Measurements from ENCODE around the gene DDHD1.

DNA sequence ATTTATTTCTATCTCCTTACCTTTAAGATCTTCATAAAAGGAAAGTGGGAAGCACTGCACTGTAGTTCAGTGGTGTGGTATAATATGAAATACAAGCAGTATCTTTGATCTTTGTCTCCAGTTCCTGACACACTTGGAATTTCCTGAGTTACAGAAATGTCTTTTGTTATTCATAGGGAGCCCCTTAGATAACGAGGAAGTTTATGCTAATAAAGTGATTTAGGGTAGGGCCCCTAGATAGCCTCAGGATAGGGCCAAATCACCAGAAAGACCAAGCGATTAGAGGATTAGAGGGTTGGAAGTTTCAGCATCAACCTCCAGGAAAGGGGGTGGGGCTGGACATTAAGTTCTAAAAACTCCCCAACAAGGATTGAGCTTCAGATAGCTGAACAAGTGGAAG is 29.9 kb upstream of the DDHD1 start:
- TF ChIP-seq, protein P1, sequence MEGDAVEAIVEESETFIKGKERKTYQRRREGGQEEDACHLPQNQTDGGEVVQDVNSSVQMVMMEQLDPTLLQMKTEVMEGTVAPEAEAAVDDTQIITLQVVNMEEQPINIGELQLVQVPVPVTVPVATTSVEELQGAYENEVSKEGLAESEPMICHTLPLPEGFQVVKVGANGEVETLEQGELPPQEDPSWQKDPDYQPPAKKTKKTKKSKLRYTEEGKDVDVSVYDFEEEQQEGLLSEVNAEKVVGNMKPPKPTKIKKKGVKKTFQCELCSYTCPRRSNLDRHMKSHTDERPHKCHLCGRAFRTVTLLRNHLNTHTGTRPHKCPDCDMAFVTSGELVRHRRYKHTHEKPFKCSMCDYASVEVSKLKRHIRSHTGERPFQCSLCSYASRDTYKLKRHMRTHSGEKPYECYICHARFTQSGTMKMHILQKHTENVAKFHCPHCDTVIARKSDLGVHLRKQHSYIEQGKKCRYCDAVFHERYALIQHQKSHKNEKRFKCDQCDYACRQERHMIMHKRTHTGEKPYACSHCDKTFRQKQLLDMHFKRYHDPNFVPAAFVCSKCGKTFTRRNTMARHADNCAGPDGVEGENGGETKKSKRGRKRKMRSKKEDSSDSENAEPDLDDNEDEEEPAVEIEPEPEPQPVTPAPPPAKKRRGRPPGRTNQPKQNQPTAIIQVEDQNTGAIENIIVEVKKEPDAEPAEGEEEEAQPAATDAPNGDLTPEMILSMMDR (IDR thresholded peaks at IDR 0.05): no peak
- no peak for TF ChIP-seq POLR2A (IDR thresholded peaks at IDR 0.05)

Measured in adrenal gland (tissue), 5 donors.